NCI-H526 (cell line): Measurements from ENCODE around the gene RPL41.
"Not testable (repeated sequence)": the region's sequence is repeated elsewhere in the genome, so short reads cannot be mapped to it uniquely, and the experiment has no call there.

Experiments used
- DNase-seq, 2 experiments: peaks; one replicate each; lab custom pipeline; 2025; lab: John Stamatoyannopoulos, UW

Gene RPL41

GRCh38 chr12:56116267-56117081 lies at the start of gene RPL41:
Gene RPL41, plus strand, starts transcription at chr12:56116633.
- peak; percentile 92 to 96 for DNase-seq

GRCh38 chr12:56071648-56072047 lies 44.8 kb upstream of the RPL41 start:
- DNase-seq, result no peak

GRCh38 chr12:56074396-56074795 lies 42.0 kb upstream of the RPL41 start:
- DNase-seq, result no peak

GRCh38 chr12:56077966-56078365 lies 38.5 kb upstream of the RPL41 start:
- DNase-seq, result not testable (repeated sequence)

GRCh38 chr12:56078427-56078826 lies 38.0 kb upstream of the RPL41 start:
- no peak for DNase-seq

- DNase-seq, result peak; percentile 81 to 90
Observed at GRCh38 chr12:56078931-56079722, 37.3 kb upstream of the RPL41 start.

GRCh38 chr12:56079723-56080555 lies 36.5 kb upstream of the RPL41 start, which contains the start of gene ERBB3:
Gene ERBB3, plus strand, starts transcription at chr12:56080165. Its CDS starts 136 bp downstream, at chr12:56080301.
- peak; percentile 79 to 90 for DNase-seq

- DNase-seq, result peak; percentile 18 to 55
Observed at GRCh38 chr12:56080556-56081138, 35.8 kb upstream of the RPL41 start.

- peak in 1 of 2 experiments; percentile 33 for DNase-seq
Observed at GRCh38 chr12:56081393-56082347, 34.8 kb upstream of the RPL41 start.

GRCh38 chr12:56082382-56082781 lies 34.1 kb upstream of the RPL41 start:
- DNase-seq, result no peak

- no peak for DNase-seq
Observed at GRCh38 chr12:56082967-56083366, 33.5 kb upstream of the RPL41 start.

- peak; percentile 6 to 37 for DNase-seq
Observed at GRCh38 chr12:56084958-56085543, 31.4 kb upstream of the RPL41 start.

- DNase-seq, result no peak
Observed at GRCh38 chr12:56086096-56086495, 30.3 kb upstream of the RPL41 start.

GRCh38 chr12:56086608-56087007 lies 29.8 kb upstream of the RPL41 start:
- no peak for DNase-seq

- no peak for DNase-seq
Observed at GRCh38 chr12:56087220-56087619, 29.2 kb upstream of the RPL41 start.

GRCh38 chr12:56097738-56098137 lies 18.7 kb upstream of the RPL41 start:
- no peak for DNase-seq

GRCh38 chr12:56098592-56098991 lies 17.8 kb upstream of the RPL41 start:
- DNase-seq, result no peak

GRCh38 chr12:56099787-56100186 lies 16.6 kb upstream of the RPL41 start:
- DNase-seq, result no peak

- no peak for DNase-seq
Observed at GRCh38 chr12:56101045-56101444, 15.4 kb upstream of the RPL41 start.

- DNase-seq, result no peak
Observed at GRCh38 chr12:56102683-56103065, 13.8 kb upstream of the RPL41 start.
